ENCODE data around the gene EFEMP2. TPM values are rescaled to one million over a fixed set of nuclear protein-coding genes. Genes with fewer than 3 reads are reported as not detected.

The EFEMP2 gene
- total RNA-seq, 1 donor: 94.8 TPM

DNA sequence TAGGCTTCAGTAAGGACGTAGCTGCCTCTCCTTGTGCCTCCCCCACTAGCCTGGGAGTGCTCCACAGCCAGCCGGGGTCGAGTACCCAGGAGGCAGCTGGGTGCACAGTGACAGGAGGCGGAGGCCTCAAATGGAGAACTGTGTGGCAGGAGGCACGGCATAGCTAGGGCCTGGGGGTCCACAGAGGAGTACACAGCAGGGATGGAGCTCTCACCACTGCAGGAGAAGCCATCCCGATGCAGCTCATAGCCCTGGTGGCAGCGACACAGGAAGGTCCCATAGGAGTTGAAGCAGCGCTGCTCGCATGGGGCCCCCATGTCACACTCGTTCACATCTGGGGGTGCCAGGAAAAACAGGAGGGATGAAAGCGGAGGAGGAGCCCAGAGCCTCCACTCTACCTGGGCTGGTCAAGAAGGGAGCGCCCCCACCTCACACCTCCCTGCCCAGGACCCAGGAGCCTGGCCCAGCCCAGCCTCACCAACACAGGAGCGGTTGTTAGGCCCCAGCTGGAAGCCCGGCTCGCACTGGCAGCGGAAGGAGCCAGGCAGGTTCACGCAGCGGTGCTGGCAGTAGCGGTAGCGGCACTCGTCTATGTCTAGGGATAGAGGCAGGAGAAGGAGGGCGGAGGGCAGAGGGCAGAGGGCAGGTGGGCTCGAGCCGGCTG lies 2.8 kb downstream of the EFEMP2 start:
- Histone ChIP-seq H3K27ac (ENCODE audit: low read depth, low read length) (peak overlapping the region; percentile 23), H3K4me3 (ENCODE audit: insufficient read depth, low read length) (no peak overlapping the region), H3K9me3 (ENCODE audit: low read depth, low read length) (no peaks in the 10 kb centered on the region), H3K79me2 (ENCODE audit: insufficient read depth, low read length) (peaks cover 44% of the 10 kb centered on the region), H4K20me1 (ENCODE audit: insufficient read depth, low read length) (peaks cover 32% of the 10 kb centered on the region), H3K4me1 (ENCODE audit: insufficient read depth, low read length) (peaks cover 20% of the 10 kb centered on the region), H3K27me3 (ENCODE audit: insufficient read depth, low read length) (no peaks in the 10 kb centered on the region), H2AFZ (ENCODE audit: low read length) (no peak overlapping the region), H3K36me3 (ENCODE audit: insufficient read depth, low read length) (peaks cover 59% of the 10 kb centered on the region), H3K4me2 (ENCODE audit: insufficient read depth, low read length) (no peak overlapping the region)
- DNase-seq (ENCODE audit: insufficient read length, low spot score, missing footprints): peak; percentile 84
- TF ChIP-seq, protein P1, sequence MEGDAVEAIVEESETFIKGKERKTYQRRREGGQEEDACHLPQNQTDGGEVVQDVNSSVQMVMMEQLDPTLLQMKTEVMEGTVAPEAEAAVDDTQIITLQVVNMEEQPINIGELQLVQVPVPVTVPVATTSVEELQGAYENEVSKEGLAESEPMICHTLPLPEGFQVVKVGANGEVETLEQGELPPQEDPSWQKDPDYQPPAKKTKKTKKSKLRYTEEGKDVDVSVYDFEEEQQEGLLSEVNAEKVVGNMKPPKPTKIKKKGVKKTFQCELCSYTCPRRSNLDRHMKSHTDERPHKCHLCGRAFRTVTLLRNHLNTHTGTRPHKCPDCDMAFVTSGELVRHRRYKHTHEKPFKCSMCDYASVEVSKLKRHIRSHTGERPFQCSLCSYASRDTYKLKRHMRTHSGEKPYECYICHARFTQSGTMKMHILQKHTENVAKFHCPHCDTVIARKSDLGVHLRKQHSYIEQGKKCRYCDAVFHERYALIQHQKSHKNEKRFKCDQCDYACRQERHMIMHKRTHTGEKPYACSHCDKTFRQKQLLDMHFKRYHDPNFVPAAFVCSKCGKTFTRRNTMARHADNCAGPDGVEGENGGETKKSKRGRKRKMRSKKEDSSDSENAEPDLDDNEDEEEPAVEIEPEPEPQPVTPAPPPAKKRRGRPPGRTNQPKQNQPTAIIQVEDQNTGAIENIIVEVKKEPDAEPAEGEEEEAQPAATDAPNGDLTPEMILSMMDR (IDR thresholded peaks at IDR 0.05; ENCODE audit: extremely low read depth, low read depth, low read length): no peak

DNA sequence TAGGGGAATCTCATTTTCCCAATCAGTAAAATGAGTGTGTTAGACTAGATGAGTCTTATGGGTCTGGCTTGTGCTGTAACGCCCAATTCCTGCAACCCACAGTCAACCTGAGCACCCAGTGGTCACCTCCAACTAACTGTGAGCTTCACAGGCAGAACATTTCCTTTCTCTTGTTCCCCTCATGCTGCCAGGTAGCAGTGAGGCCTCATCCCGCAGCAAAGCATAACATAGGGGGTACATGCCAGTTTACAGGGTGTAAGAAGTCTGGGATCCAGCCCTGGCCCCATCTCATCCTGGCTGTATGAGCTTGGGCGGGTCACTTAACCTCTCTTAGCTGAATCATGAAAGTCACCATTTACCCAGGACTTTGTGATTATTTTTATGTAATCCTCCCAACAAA lies 3.7 kb downstream of the EFEMP2 start:
- H3K4me2 ChIP-seq (ENCODE audit: insufficient read depth, low read length): no peak overlapping the region
- no peaks in the 10 kb centered on the region for H3K9me3 ChIP-seq (ENCODE audit: low read depth, low read length)
- H3K79me2 ChIP-seq (ENCODE audit: insufficient read depth, low read length): peaks cover 48% of the 10 kb centered on the region
- no peak overlapping the region for H3K4me3 ChIP-seq (ENCODE audit: insufficient read depth, low read length)
- H3K36me3 ChIP-seq (ENCODE audit: insufficient read depth, low read length): peaks cover 67% of the 10 kb centered on the region
- peaks cover 32% of the 10 kb centered on the region for H4K20me1 ChIP-seq (ENCODE audit: insufficient read depth, low read length)
- peaks cover 20% of the 10 kb centered on the region for H3K4me1 ChIP-seq (ENCODE audit: insufficient read depth, low read length)
- peak; percentile 87 for DNase-seq (ENCODE audit: insufficient read length, low spot score, missing footprints)
- TF ChIP-seq, protein P1 (IDR thresholded peaks at IDR 0.05; ENCODE audit: extremely low read depth, low read depth, low read length): no peak
- H3K27ac ChIP-seq (ENCODE audit: low read depth, low read length): no peak overlapping the region
- no peak overlapping the region for H2AFZ ChIP-seq (ENCODE audit: low read length)
- no peaks in the 10 kb centered on the region for H3K27me3 ChIP-seq (ENCODE audit: insufficient read depth, low read length)

DNA sequence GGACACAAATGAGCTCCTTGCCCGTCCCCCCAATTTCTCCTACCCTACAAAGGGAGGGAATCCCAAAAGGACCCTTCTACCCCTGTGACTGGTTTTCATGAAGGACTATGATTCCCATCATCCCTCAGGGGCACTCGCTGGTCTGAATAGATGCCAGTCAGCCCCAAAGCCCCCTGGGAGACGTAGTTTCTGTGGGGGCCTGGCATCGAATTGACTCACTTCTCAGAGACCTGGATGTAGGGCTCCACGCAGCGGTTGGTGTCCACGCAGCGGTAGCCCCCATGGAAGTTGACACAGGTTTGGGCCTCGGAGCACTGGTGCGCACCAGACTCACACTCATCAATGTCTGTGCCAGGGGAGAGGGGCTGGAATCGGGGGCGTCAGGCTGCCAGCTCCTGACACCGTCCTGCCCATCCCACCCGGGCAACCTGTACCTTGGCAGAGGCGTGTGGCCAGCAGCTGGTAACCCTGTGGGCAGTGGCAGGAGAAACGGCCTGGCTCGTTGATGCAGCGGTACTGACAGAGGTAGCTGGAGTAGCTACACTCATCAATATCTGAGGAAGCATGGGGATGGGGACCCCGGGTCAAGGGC lies 4.4 kb downstream of the EFEMP2 start:
- DNase-seq (ENCODE audit: insufficient read length, low spot score, missing footprints): peak; percentile 79
- H4K20me1 ChIP-seq (ENCODE audit: insufficient read depth, low read length): peaks cover 34% of the 10 kb centered on the region

More for the DNA sequence above, 4.4 kb downstream of the EFEMP2 start:
- Histone ChIP-seq H3K36me3 (ENCODE audit: insufficient read depth, low read length) (peaks cover 73% of the 10 kb centered on the region), H3K9me3 (ENCODE audit: low read depth, low read length) (no peaks in the 10 kb centered on the region), H3K4me2 (ENCODE audit: insufficient read depth, low read length) (no peak overlapping the region), H3K27ac (ENCODE audit: low read depth, low read length) (no peak overlapping the region), H3K27me3 (ENCODE audit: insufficient read depth, low read length) (no peaks in the 10 kb centered on the region), H3K4me3 (ENCODE audit: insufficient read depth, low read length) (no peak overlapping the region), H2AFZ (ENCODE audit: low read length) (no peak overlapping the region), H3K79me2 (ENCODE audit: insufficient read depth, low read length) (peaks cover 51% of the 10 kb centered on the region), H3K4me1 (ENCODE audit: insufficient read depth, low read length) (peaks cover 18% of the 10 kb centered on the region)
- TF ChIP-seq, protein P1 (IDR thresholded peaks at IDR 0.05; ENCODE audit: extremely low read depth, low read depth, low read length): no peak
